ENCODE results near the gene GALR1. TPM values are rescaled to one million over a fixed set of nuclear protein-coding genes. Genes with fewer than 3 reads are reported as not detected.

GALR1 gene
- total RNA-seq, result not detected in 2 replicates

GRCh38 chr18:77249569-77250500 is at the start of gene GALR1:
Gene GALR1 (plus strand): TSS chr18:77249848. CDS start chr18:77250549, 701 bp downstream.
- intact Hi-C loops (cut with micrococcal nuclease), result loop anchor here (10.0 kb wide), 1 partner anchor 755 kb away; the partner anchor contains the start of gene ZNF516
- Mint-ChIP-seq H3K4me1 (peaks cover 4% of the 10 kb centered on the region), H3K27me3 (peaks cover 59% of the 10 kb centered on the region), H3K4me3 (peak within 1 kb of the TSS; percentile 57), H3K27ac (peak within 1 kb of the TSS; percentile 72), H3K36me3 (ENCODE audit: low read depth) (peaks cover 2% of the 10 kb centered on the region), H3K9me3 (peaks cover 17% of the 10 kb centered on the region)
- DNase-seq, result no peak

- intact Hi-C loops (cut with micrococcal nuclease), result no loop called here
- H3K27me3 Mint-ChIP-seq, result peaks cover 5% of the 10 kb centered on the region
- no peaks in the 10 kb centered on the region for H3K9me3 Mint-ChIP-seq
Observed at GRCh38 chr18:77201506-77201905, 48.1 kb upstream of the GALR1 start.

GRCh38 chr18:77202329-77202728 is 47.3 kb upstream of the GALR1 start:
- H3K9me3 Mint-ChIP-seq, result no peaks in the 10 kb centered on the region
- DNase-seq, result no peak
- peaks cover 3% of the 10 kb centered on the region for H3K27me3 Mint-ChIP-seq
- H3K4me3 Mint-ChIP-seq, result no peak overlapping the region
- peaks cover 7% of the 10 kb centered on the region for H3K4me1 Mint-ChIP-seq
- intact Hi-C loops (cut with micrococcal nuclease), result no loop called here
- H3K27ac Mint-ChIP-seq, result no peak overlapping the region
- H3K36me3 Mint-ChIP-seq (ENCODE audit: low read depth), result no peaks in the 10 kb centered on the region

More at GRCh38 chr18:77201506-77201905, 48.1 kb upstream of the GALR1 start:
- Mint-ChIP-seq H3K4me1 (peaks cover 7% of the 10 kb centered on the region), H3K4me3 (no peak overlapping the region), H3K27ac (no peak overlapping the region), H3K36me3 (ENCODE audit: low read depth) (no peaks in the 10 kb centered on the region)
- DNase-seq, result no peak

- intact Hi-C loops (cut with micrococcal nuclease), result no loop called here
- Mint-ChIP-seq H3K36me3 (ENCODE audit: low read depth) (no peaks in the 10 kb centered on the region), H3K9me3 (no peaks in the 10 kb centered on the region)
Observed at GRCh38 chr18:77203071-77203470, 46.6 kb upstream of the GALR1 start.

GRCh38 chr18:77203851-77204250 is 45.8 kb upstream of the GALR1 start:
- Mint-ChIP-seq H3K9me3 (no peaks in the 10 kb centered on the region), H3K27ac (no peak overlapping the region)
- intact Hi-C loops (cut with micrococcal nuclease), result no loop called here

More at GRCh38 chr18:77203071-77203470, 46.6 kb upstream of the GALR1 start:
- peaks cover 10% of the 10 kb centered on the region for H3K4me1 Mint-ChIP-seq
- no peak for DNase-seq
- no peak overlapping the region for H3K27ac Mint-ChIP-seq
- H3K4me3 Mint-ChIP-seq, result no peak overlapping the region
- peaks cover 2% of the 10 kb centered on the region for H3K27me3 Mint-ChIP-seq

GRCh38 chr18:77205769-77206168 is 43.9 kb upstream of the GALR1 start:
- Mint-ChIP-seq H3K27ac (no peak overlapping the region), H3K36me3 (ENCODE audit: low read depth) (no peaks in the 10 kb centered on the region), H3K4me1 (peaks cover 28% of the 10 kb centered on the region)

More at GRCh38 chr18:77203851-77204250, 45.8 kb upstream of the GALR1 start:
- Mint-ChIP-seq H3K4me3 (no peak overlapping the region), H3K27me3 (peaks cover 1% of the 10 kb centered on the region), H3K4me1 (peaks cover 16% of the 10 kb centered on the region), H3K36me3 (ENCODE audit: low read depth) (no peaks in the 10 kb centered on the region)
- DNase-seq, result no peak

GRCh38 chr18:77206676-77207374 is 42.8 kb upstream of the GALR1 start:
- Mint-ChIP-seq H3K27ac (no peak overlapping the region), H3K9me3 (no peaks in the 10 kb centered on the region), H3K36me3 (ENCODE audit: low read depth) (no peaks in the 10 kb centered on the region), H3K27me3 (no peaks in the 10 kb centered on the region), H3K4me3 (no peak overlapping the region), H3K4me1 (peaks cover 35% of the 10 kb centered on the region)
- DNase-seq, result no peak
- intact Hi-C loops (cut with micrococcal nuclease), result loop anchor here (5.0 kb wide), 1 partner anchor 55 kb away; no protein-coding TSS in a partner anchor

More at GRCh38 chr18:77205769-77206168, 43.9 kb upstream of the GALR1 start:
- Mint-ChIP-seq H3K4me3 (no peak overlapping the region), H3K9me3 (no peaks in the 10 kb centered on the region), H3K27me3 (no peaks in the 10 kb centered on the region)
- no peak for DNase-seq
- intact Hi-C loops (cut with micrococcal nuclease), result loop anchor here (5.0 kb wide), 1 partner anchor 53 kb away; no protein-coding TSS in a partner anchor

DNA sequence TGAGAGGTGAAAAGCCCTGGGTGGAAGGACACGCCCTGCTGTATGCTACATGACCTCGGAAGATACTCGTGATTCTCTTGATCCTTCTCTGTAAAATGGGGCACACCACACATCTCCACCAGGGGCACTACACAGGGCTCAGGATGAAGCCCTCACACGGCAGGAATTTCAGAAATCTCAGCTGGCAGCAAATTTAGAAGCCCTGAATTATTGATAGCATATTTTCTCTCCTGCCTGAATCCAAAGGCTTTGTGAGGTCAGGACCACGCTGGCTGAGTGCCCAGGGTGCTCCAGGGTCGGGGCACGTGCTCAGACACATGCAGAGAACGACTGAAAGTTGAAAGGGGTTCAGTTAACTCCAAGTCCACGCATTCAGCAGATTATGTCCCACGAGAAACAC is 42.1 kb upstream of the GALR1 start:
- peak overlapping the region; percentile 26 for H3K27ac Mint-ChIP-seq
- H3K27me3 Mint-ChIP-seq, result no peaks in the 10 kb centered on the region
- peak overlapping the region; percentile 19 for H3K4me3 Mint-ChIP-seq
- DNase-seq, result peak; percentile 70
- no peaks in the 10 kb centered on the region for H3K9me3 Mint-ChIP-seq
- intact Hi-C loops (cut with micrococcal nuclease), result loop anchor here (5.0 kb wide), 1 partner anchor 55 kb away; no protein-coding TSS in a partner anchor
- H3K36me3 Mint-ChIP-seq (ENCODE audit: low read depth), result no peaks in the 10 kb centered on the region
- H3K4me1 Mint-ChIP-seq, result peaks cover 39% of the 10 kb centered on the region

DNA sequence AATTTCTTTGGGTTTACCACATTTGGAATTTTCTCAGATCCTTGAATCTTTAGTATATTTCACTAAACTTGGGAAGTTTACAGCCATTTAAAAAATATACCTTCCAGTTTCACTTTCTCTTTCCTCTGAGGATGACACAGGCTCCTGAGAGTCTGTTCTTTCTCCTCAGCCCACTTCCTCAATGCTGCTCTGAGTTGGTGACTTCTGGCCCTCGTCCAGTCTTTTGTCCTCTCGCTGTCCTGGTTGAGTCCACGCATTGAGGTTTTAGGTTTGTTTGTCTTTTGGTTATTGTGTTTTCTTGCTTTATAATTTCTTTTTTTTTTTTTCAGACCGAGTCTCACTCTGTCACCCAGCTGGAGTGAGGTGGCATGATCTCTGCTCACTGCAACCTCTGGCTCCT is 40.7 kb upstream of the GALR1 start:
- Mint-ChIP-seq H3K4me3 (peak overlapping the region; percentile 86), H3K4me1 (peaks cover 40% of the 10 kb centered on the region), H3K27ac (peak overlapping the region; percentile 93), H3K9me3 (no peaks in the 10 kb centered on the region), H3K36me3 (ENCODE audit: low read depth) (no peaks in the 10 kb centered on the region), H3K27me3 (no peaks in the 10 kb centered on the region)
- DNase-seq, result peak; percentile 80
- intact Hi-C loops (cut with micrococcal nuclease), result loop anchor here (1.0 to 5.0 kb wide), 4 partner anchors 57 to 142 kb away; no protein-coding TSS in a partner anchor

DNA sequence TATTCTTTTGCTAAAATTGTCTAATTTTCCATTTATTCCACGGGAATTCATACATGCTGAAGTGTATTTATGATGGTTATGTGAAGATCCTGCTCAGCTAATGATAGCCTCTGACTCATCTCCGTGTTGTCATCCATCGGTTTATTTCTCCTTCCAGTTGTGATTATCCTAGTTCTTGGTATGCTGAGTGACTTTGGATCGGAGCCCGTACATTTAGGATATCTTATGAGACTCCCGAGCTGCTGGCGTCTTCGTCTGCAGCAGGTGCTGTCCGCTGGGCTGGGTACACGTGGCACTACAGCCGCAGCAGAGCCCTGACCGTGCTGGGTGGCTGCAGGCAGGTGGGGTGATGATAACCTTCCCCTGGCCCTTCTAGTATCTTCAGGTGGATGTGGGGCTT is 40.1 kb upstream of the GALR1 start:
- H3K4me3 Mint-ChIP-seq, result peak overlapping the region; percentile 86
- no peaks in the 10 kb centered on the region for H3K36me3 Mint-ChIP-seq (ENCODE audit: low read depth)
- peaks cover 40% of the 10 kb centered on the region for H3K4me1 Mint-ChIP-seq
- H3K27ac Mint-ChIP-seq, result peak overlapping the region; percentile 93
- DNase-seq, result no peak
- no peaks in the 10 kb centered on the region for H3K9me3 Mint-ChIP-seq
- no peaks in the 10 kb centered on the region for H3K27me3 Mint-ChIP-seq
- intact Hi-C loops (cut with micrococcal nuclease), result loop anchor here (1.0 to 5.0 kb wide), 4 partner anchors 57 to 143 kb away; no protein-coding TSS in a partner anchor

DNA sequence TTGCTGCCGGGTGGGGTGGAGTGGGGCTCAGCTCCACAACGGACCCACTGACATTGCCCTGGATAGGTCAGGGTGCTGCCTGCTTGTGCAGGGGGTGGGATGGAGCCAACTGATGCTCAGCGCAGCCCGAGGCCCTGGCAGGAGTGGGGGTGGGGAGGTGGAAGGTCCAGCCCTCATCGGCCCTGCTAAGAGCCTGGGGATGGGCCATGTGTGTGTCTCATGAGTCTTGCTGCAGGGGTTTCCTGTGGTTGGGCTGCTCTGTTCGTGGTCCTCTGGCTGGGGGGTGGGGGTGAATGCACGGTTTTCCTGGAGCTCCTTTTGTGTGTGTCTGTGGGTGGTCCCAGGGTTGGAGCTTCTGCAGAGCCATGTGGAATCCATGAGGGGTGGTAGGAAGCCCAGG is 39.4 kb upstream of the GALR1 start:
- intact Hi-C loops (cut with micrococcal nuclease), result no loop called here
- Mint-ChIP-seq H3K27me3 (peaks cover 3% of the 10 kb centered on the region), H3K36me3 (ENCODE audit: low read depth) (no peaks in the 10 kb centered on the region), H3K27ac (peak overlapping the region; percentile 17), H3K4me3 (peak overlapping the region; percentile 45), H3K9me3 (no peaks in the 10 kb centered on the region), H3K4me1 (peaks cover 40% of the 10 kb centered on the region)
- no peak for DNase-seq

DNA sequence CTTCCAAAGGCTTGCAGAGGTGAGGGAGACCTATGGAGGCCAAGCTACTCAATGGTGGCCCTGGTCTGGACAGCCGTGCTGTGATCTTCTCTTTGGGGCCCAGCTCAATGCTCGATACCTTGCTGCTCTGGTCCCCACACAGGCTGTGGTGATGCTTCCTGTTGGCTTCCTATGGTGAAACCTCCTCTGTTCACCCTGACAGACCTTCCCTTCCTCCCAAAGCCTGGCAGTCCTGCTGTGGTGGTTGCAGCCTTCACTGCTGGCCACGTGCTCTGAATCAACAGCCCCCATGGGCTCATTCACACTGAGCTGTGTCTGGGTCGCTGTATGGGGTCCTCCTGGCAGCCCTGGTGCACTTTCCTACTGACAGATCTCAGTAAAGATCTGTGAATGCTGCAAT is 31.0 kb upstream of the GALR1 start:
- H3K27ac Mint-ChIP-seq, result no peak overlapping the region
- H3K9me3 Mint-ChIP-seq, result peaks cover 7% of the 10 kb centered on the region
- intact Hi-C loops (cut with micrococcal nuclease), result no loop called here
- no peak for DNase-seq
- peaks cover 12% of the 10 kb centered on the region for H3K27me3 Mint-ChIP-seq
- H3K36me3 Mint-ChIP-seq (ENCODE audit: low read depth), result no peaks in the 10 kb centered on the region
- H3K4me3 Mint-ChIP-seq, result no peak overlapping the region
- H3K4me1 Mint-ChIP-seq, result peaks cover 5% of the 10 kb centered on the region

DNA sequence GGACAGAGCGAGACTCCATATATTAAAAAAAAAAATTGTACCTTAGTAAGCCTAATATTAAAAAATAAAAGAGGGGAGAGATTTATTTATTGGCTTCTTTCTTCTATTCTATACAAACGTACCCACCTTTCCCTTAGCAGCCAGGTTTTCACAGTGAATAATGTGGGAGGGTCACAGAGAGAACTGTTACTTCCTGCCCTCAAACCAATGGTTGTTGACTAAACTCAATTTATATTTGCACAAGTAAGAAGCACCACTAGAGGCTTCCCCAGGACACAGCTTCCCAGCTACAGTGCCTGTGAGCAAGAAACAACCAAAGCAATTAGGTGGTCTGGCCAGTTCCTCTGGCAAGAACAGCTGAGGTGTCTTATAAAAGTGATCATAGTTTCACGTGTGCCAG is 28.9 kb upstream of the GALR1 start:
- intact Hi-C loops (cut with micrococcal nuclease), result no loop called here
- peaks cover 9% of the 10 kb centered on the region for H3K27me3 Mint-ChIP-seq
- no peak overlapping the region for H3K4me3 Mint-ChIP-seq
- DNase-seq, result peak; percentile 41
- H3K36me3 Mint-ChIP-seq (ENCODE audit: low read depth), result no peaks in the 10 kb centered on the region
- peaks cover 6% of the 10 kb centered on the region for H3K4me1 Mint-ChIP-seq
- H3K27ac Mint-ChIP-seq, result no peak overlapping the region
- peaks cover 12% of the 10 kb centered on the region for H3K9me3 Mint-ChIP-seq
